ENCODE data around the gene UBA1.
A peak's percentile ranks its signal among the peaks of the same experiment; 100 is the strongest.

- TF ChIP-seq CTCF (IDR thresholded peaks at IDR 0.05) (peak in 1 of 4 experiments; percentile 6), EP300 (IDR thresholded peaks at IDR 0.05) (no peak), POLR2A (IDR thresholded peaks at IDR 0.05) (no peak)
Observed at GRCh38 chrX:47146936-47147859, 46.4 kb upstream of the UBA1 start.
